NB4 (cell line): ENCODE results near the gene C2CD2L.

Experiments
- DNase-seq: peaks from one replicate; pipeline ENCODE4 v3.0.0; 2010; ENCODE audit warnings: low read depth
- H3K4me3 ChIP-seq: one replicate; pipeline ENCODE4 v1.5.1; 2011; ENCODE audit warnings: mild to moderate bottlenecking, low read depth, low read length, moderate library complexity
- MYC ChIP-seq: IDR thresholded peaks from 2 replicates; pipeline ENCODE4 v1.6.1; 2011; ENCODE audit warnings: low read depth, low read length
- POLR2A ChIP-seq: IDR thresholded peaks from 2 replicates; pipeline ENCODE4 v1.6.1; 2011; ENCODE audit warnings: mild to moderate bottlenecking; ENCODE audit not compliant: insufficient read length; ENCODE audit errors: extremely low read depth
- TF ChIP-seq, protein P1 (sequence below): IDR thresholded peaks from one replicate; pipeline ENCODE4 v1.5.1; 2012; ENCODE audit warnings: low read depth, low read length
- TF ChIP-seq, protein P2 (sequence below): IDR thresholded peaks from 2 replicates; pipeline ENCODE4 v1.6.1; 2011; ENCODE audit warnings: low read depth, low read length

The C2CD2L gene

DNA sequence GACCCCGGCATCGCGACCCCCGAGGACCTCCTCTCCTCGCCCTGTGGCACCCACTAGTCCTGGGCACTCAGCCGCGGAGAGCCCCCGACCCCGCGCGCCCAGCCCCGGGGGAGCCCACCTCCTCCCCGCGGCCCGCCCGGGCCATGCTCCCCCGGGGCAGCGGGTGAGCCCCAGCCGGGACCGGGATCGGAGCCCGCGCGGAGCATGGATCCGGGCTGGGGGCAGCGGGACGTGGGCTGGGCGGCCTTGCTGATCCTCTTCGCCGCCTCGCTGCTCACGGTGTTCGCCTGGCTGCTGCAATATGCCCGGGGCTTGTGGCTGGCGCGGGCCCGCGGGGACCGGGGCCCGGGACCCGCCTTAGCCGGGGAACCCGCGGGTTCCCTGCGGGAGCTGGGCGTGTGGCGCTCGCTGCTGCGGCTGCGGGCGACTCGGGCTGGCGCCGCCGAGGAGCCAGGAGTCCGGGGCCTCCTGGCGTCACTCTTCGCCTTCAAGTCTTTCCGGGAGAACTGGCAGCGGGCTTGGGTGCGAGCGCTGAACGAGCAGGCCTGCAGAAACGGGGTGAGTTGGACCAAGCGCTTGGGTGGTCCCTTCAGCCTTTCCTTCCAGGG lies 498 bp downstream of the C2CD2L start:
- peak; percentile 46 for DNase-seq
- TF ChIP-seq MYC = no peak
- TF ChIP-seq POLR2A = no peak
- TF ChIP-seq, protein P1, sequence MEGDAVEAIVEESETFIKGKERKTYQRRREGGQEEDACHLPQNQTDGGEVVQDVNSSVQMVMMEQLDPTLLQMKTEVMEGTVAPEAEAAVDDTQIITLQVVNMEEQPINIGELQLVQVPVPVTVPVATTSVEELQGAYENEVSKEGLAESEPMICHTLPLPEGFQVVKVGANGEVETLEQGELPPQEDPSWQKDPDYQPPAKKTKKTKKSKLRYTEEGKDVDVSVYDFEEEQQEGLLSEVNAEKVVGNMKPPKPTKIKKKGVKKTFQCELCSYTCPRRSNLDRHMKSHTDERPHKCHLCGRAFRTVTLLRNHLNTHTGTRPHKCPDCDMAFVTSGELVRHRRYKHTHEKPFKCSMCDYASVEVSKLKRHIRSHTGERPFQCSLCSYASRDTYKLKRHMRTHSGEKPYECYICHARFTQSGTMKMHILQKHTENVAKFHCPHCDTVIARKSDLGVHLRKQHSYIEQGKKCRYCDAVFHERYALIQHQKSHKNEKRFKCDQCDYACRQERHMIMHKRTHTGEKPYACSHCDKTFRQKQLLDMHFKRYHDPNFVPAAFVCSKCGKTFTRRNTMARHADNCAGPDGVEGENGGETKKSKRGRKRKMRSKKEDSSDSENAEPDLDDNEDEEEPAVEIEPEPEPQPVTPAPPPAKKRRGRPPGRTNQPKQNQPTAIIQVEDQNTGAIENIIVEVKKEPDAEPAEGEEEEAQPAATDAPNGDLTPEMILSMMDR = no peak
- TF ChIP-seq, protein P2, sequence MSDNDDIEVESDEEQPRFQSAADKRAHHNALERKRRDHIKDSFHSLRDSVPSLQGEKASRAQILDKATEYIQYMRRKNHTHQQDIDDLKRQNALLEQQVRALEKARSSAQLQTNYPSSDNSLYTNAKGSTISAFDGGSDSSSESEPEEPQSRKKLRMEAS = no peak
- H3K4me3 ChIP-seq = peak overlapping the region; percentile 92

DNA sequence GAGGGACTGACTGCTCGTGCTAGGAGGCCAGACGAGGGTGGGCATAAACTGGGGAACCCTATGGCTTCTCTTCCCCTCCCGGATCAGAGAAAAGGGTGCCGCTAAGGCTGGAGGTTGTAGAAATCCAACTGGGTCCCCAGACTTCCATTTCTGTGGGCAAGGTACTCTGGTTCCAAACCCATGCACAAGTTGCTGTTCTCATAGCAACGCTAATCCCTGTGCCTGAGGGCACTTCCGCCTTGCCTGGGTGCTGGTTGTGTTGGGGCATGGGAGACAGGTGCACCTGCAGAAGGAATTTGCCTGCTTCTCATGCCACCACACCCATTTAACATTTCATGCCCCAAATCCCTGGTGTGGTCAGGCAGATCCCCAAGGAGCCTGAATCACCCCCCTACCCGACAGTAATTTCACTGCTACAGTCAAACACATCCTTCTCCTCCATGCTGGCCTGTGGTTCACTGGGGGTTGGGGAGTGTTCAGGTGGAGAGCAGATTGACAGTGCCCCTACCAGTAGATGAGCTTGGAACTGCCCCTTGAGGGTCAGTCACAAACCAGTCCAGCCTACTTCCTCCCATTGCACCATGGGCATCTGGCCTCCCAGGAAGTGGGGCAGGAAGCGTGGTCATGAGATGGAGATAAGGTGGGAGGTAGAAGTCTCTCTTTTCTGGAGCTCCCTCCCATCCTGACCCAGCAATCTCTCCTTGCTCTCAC lies 1.2 kb downstream of the C2CD2L start:
- DNase-seq = peak; percentile 85
- TF ChIP-seq, protein P2 = peak; percentile 68
- TF ChIP-seq MYC (peak; percentile 76; the same call in 1 of the 2 replicates), POLR2A (no peak)
- TF ChIP-seq, protein P1 = no peak

GRCh38 chr11:119108857-119109221 lies 1.7 kb downstream of the C2CD2L start:
- TF ChIP-seq MYC (no peak), POLR2A (no peak)
- TF ChIP-seq, protein P1 = no peak
- TF ChIP-seq, protein P2 = no peak
- DNase-seq = no peak
- peak overlapping the region; percentile 92 for H3K4me3 ChIP-seq

More for the DNA sequence above, 1.2 kb downstream of the C2CD2L start:
- peak overlapping the region; percentile 92 for H3K4me3 ChIP-seq

DNA sequence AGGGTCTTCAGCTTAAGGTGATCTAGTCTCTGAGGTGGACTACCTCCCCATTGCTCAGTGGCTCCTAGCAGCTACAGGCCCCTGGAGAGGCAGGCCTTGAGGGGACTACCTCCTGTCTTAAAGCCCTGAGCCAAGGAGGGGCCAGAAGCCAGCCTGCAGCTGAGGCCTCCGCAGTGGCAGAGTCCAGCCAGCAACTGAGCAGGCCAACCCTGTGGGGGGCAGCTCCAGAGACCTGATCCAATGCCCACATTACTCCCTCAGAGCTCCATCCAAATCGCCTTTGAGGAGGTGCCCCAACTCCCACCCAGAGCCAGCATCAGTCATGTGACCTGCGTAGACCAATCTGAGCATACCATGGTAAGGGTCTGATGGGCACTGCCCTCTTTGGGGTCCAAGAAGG lies 2.7 kb downstream of the C2CD2L start:
- TF ChIP-seq, protein P1 = no peak
- no peak for TF ChIP-seq MYC
- TF ChIP-seq, protein P2 = no peak
- TF ChIP-seq POLR2A = no peak
- no peak overlapping the region for H3K4me3 ChIP-seq
- DNase-seq = no peak

DNA sequence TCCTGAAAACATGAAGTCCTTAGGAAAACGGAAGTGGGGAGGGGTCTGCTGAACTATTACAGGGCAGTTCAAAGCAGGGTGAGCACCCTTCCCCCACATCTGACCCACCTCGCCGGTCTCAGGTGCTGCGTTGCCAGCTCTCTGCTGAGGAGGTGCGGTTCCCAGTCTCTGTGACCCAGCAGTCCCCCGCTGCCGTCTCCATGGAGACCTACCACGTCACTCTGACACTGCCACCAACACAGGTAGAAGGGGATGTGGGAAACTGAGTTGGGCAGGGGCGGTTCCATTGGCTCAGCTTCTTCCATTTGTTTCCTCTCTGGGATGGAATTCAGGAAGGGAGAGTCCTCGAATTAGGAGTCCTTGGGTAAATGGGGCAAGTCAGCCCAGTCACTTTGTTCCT lies 3.3 kb downstream of the C2CD2L start:
- H3K4me3 ChIP-seq = no peak overlapping the region
- DNase-seq = no peak
- TF ChIP-seq, protein P2 = no peak
- TF ChIP-seq POLR2A = no peak
- no peak for TF ChIP-seq MYC
- TF ChIP-seq, protein P1 = no peak
